Measurements from ENCODE around the gene ANKRD22. TPM values are rescaled to one million over a fixed set of nuclear protein-coding genes. Genes with fewer than 3 reads are reported as not detected.
A peak's percentile ranks its signal among the peaks of the same experiment; 100 is the strongest.

The ANKRD22 gene
- total and polyA plus RNA-seq, 7 donors: 0.01 to 0.05 TPM; not detected in 5

- peak overlapping the region; percentile 75 for H3K27ac ChIP-seq
- peaks cover 7% of the 10 kb centered on the region for H3K4me1 ChIP-seq
- H3K27me3 ChIP-seq (ENCODE audit: insufficient read depth in 3 of 3, low read length in 2 of 3): peaks cover 0 to 38% (median 0%) of the 10 kb centered on the region in 3 donors
- WGBS, 3 donors: 0% methylated on average over 48 to 84 of the region's 84 CpGs
- intact Hi-C loops (cut with DNase I): no loop called here
- TF ChIP-seq, protein P1, sequence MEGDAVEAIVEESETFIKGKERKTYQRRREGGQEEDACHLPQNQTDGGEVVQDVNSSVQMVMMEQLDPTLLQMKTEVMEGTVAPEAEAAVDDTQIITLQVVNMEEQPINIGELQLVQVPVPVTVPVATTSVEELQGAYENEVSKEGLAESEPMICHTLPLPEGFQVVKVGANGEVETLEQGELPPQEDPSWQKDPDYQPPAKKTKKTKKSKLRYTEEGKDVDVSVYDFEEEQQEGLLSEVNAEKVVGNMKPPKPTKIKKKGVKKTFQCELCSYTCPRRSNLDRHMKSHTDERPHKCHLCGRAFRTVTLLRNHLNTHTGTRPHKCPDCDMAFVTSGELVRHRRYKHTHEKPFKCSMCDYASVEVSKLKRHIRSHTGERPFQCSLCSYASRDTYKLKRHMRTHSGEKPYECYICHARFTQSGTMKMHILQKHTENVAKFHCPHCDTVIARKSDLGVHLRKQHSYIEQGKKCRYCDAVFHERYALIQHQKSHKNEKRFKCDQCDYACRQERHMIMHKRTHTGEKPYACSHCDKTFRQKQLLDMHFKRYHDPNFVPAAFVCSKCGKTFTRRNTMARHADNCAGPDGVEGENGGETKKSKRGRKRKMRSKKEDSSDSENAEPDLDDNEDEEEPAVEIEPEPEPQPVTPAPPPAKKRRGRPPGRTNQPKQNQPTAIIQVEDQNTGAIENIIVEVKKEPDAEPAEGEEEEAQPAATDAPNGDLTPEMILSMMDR (IDR thresholded peaks at IDR 0.05): peak; percentile 13
- ATAC-seq (peak; percentile 75 to 92 (median 90)), DNase-seq (peak; percentile 88 to 89)
- no peaks in the 10 kb centered on the region for H3K9me3 ChIP-seq
- H3K36me3 ChIP-seq (ENCODE audit: insufficient read depth in 1 of 2, low read depth in 1 of 2): no peaks in the 10 kb centered on the region
- peak overlapping the region; percentile 73 for H3K4me3 ChIP-seq
Observed at GRCh38 chr10:88880282-88881076, 28.8 kb upstream of the ANKRD22 start.

DNA sequence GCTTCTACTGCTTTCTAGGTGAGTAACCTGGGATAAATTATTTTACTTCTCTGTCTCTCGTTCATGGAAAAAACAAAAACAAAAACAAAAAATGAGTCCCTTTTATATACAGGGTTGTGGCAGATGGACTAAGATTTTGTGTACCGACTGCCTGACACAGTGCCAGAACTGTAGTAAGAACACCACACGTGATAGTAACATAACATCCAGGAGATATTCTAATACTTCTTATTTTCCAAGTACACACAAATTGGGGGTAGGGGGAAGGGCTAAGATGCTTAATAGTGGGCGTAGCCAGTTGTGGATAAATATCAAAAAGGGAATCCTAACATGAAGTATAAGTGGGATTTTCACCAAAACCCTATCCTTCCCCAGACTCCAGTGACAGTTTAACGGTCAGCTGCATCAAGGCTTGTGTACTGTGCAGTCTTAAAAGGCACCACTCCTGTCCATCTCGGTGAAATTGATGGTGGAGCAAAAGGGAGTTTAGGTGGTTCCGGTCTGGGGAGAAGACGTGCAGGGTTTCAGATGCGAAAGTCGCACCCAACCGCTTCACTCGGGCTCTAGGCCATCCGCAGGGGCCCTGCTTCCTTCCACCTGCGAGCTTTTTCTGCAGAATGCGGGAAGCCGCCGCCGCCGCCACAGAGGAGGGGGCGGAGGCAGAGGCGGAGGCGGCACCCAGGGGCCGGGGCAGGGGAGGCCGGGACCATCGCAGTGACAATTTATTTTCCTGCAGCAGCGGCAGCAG is 28.1 kb upstream of the ANKRD22 start, which contains the start of gene STAMBPL1:
Gene STAMBPL1, plus strand, starts transcription at position 712 of the 748 bp plus-strand sequence. CDS start 21,464 bp downstream, outside the sequence.
- ATAC-seq (peak; percentile 31 to 61 (median 42)), DNase-seq (peak; percentile 58 to 72)
- intact Hi-C loops (cut with DNase I): loop anchor here in 1 of 2 donors (5.0 kb wide), 1 partner anchor 42 kb away; no protein-coding TSS in a partner anchor
- Histone ChIP-seq H3K27me3 (ENCODE audit: insufficient read depth in 3 of 3, low read length in 2 of 3) (peaks cover 0 to 39% (median 0%) of the 10 kb centered on the region in 3 donors), H3K4me3 (peak within 1 kb of the TSS; percentile 73), H3K9me3 (no peaks in the 10 kb centered on the region), H3K4me1 (peaks cover 7% of the 10 kb centered on the region), H3K27ac (peak within 1 kb of the TSS; percentile 75), H3K36me3 (ENCODE audit: insufficient read depth in 1 of 2, low read depth in 1 of 2) (no peaks in the 10 kb centered on the region)
- TF ChIP-seq, protein P1 (IDR thresholded peaks at IDR 0.05): no peak
- 2 to 4% (median 4%) methylated on average over 22 to 26 of the region's 26 CpGs for WGBS, 3 donors

DNA sequence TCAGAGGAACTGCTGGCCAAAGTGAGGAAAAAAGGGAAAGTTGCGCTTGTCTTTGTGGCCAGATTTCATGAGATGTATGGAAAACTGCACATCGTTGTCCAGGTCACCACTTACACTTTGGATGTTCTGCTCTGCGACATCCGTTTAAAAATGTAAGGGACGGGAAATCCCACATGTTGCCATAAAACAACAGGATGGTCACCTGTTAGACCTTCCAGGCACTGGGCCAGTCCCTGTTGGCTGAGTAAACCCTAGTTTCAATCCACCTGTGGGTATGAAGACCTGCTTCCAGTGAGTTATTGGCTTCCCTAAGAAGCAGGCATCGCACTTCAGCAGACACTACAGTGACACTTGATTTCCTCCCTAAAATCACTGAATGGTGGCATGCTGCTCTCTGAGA is 25.7 kb upstream of the ANKRD22 start:
- peaks cover 5% of the 10 kb centered on the region for H3K4me1 ChIP-seq
- DNase-seq (no peak), ATAC-seq (no peak)
- TF ChIP-seq, protein P1 (IDR thresholded peaks at IDR 0.05): no peak
- H3K36me3 ChIP-seq (ENCODE audit: insufficient read depth in 1 of 2, low read depth in 1 of 2): no peaks in the 10 kb centered on the region
- intact Hi-C loops (cut with DNase I): loop anchor here in 1 of 2 donors (5.0 kb wide), 1 partner anchor 40 kb away; no protein-coding TSS in a partner anchor
- WGBS, 3 donors: 84 to 95% (median 85%) methylated on average over 6 of the region's 6 CpGs
- no peak overlapping the region for H3K4me3 ChIP-seq
- no peaks in the 10 kb centered on the region for H3K9me3 ChIP-seq
- peaks cover 0 to 35% (median 0%) of the 10 kb centered on the region in 3 donors for H3K27me3 ChIP-seq (ENCODE audit: insufficient read depth in 3 of 3, low read length in 2 of 3)
- no peak overlapping the region for H3K27ac ChIP-seq

DNA sequence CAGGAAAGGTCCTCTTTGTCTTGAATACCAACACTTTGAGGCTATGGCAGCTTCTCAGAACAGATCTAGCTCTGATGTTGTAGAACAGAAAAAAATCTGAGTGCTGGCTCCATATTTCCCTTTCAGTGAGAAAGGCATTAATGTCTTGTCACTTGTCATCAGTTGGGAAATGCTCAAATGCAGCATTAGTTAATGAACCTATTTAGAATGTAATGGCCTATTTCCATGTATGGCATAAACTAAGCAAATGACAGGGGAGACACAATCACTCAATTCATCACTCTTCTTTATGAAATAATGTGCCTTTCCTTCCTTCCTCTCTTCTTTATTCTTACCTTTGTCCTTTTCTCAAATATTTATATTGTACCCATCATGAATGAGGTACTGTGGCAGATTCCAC is 23.4 kb upstream of the ANKRD22 start:
- Histone ChIP-seq H3K27me3 (ENCODE audit: insufficient read depth in 3 of 3, low read length in 2 of 3) (peaks cover 0 to 20% (median 0%) of the 10 kb centered on the region in 3 donors), H3K9me3 (no peaks in the 10 kb centered on the region), H3K4me3 (no peak overlapping the region), H3K4me1 (no peaks in the 10 kb centered on the region), H3K36me3 (ENCODE audit: insufficient read depth in 1 of 2, low read depth in 1 of 2) (no peaks in the 10 kb centered on the region), H3K27ac (no peak overlapping the region)
- no peak for DNase-seq
- TF ChIP-seq, protein P1 (IDR thresholded peaks at IDR 0.05): no peak
- ATAC-seq: no peak
- intact Hi-C loops (cut with DNase I): loop anchor here in 1 of 2 donors (5.0 kb wide), 1 partner anchor 38 kb away; no protein-coding TSS in a partner anchor
